Kidney epithelial cell (primary cell): ENCODE data around the gene UFD1. TPM values are rescaled to one million over a fixed set of nuclear protein-coding genes. Genes with fewer than 3 reads are reported as not detected.

Experiments used
- DNase-seq: peaks from one replicate; pipeline ENCODE4 v3.0.0-alpha.2; 2010; ENCODE audit warnings: low read depth
- H3K27me3 ChIP-seq: 2 replicates; pipeline ENCODE4 v1.6.0; 2011; ENCODE audit warnings: low read length; ENCODE audit not compliant: control insufficient read depth, insufficient read depth
- H3K36me3 ChIP-seq: 2 replicates; pipeline ENCODE4 v1.5.1; 2011; ENCODE audit warnings: low read length; ENCODE audit not compliant: control insufficient read depth, insufficient read depth
- H3K4me3 ChIP-seq: 2 replicates; pipeline ENCODE4 v1.5.1; 2011; ENCODE audit warnings: low read depth, mild to moderate bottlenecking, control low read depth, low read length
- total RNA-seq: library from RNA; depleted of rRNA; stranded (reverse); fragments of >200 nt; gene quantifications from 2 replicates; pipeline ENCODE4 v1.2.3, GENCODE V29; 2015
- TF ChIP-seq, protein P1 (sequence below): IDR thresholded peaks from 2 replicates; pipeline ENCODE4 v1.5.1; 2011; ENCODE audit warnings: mild to moderate bottlenecking, moderate library complexity, low read length, control low read depth, inconsistent platforms; ENCODE audit not compliant: insufficient read depth, poor library complexity, severe bottlenecking

The UFD1 gene
- total RNA-seq, 1 donor from 2014 or later, result 48.9 TPM

DNA sequence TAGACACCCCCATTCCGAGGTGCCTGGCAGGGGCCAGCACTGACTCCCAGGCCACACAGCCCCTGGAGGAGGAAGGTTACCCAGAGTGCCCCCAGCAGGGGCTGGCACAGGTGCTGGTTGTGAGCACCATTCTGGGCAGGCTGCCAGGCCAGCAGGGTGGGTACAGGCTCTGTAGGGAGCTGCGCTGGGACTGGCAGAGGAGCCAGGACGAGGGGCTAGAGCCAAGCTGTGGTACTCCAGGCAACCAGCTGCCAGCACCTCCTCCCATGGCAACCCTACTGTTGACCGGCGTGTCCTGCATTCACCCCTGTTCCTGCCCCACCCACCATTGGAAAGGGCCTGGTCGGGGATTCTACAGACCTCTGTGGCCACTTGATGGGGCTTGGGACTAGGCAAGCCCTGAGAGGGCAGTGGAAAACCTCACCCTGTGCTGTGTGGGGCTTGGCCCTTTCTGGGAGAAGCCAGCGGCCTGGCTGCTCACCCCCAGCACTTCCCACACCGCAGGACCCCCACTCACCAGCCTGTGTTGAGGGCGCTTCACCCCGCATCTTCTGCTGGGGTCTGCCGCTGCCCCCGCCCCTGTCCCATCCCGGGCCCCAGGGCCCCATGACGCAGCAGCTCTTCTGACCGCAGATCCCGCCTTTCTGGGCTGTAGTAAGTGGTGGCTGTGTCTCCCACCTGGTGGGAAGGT, 43.3 kb upstream of the UFD1 start:
- H3K4me3 ChIP-seq, result no peak overlapping the region
- no peaks in the 10 kb centered on the region for H3K36me3 ChIP-seq
- TF ChIP-seq, protein P1, sequence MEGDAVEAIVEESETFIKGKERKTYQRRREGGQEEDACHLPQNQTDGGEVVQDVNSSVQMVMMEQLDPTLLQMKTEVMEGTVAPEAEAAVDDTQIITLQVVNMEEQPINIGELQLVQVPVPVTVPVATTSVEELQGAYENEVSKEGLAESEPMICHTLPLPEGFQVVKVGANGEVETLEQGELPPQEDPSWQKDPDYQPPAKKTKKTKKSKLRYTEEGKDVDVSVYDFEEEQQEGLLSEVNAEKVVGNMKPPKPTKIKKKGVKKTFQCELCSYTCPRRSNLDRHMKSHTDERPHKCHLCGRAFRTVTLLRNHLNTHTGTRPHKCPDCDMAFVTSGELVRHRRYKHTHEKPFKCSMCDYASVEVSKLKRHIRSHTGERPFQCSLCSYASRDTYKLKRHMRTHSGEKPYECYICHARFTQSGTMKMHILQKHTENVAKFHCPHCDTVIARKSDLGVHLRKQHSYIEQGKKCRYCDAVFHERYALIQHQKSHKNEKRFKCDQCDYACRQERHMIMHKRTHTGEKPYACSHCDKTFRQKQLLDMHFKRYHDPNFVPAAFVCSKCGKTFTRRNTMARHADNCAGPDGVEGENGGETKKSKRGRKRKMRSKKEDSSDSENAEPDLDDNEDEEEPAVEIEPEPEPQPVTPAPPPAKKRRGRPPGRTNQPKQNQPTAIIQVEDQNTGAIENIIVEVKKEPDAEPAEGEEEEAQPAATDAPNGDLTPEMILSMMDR, result no peak
- peaks cover 40% of the 10 kb centered on the region for H3K27me3 ChIP-seq
- DNase-seq, result no peak

DNA sequence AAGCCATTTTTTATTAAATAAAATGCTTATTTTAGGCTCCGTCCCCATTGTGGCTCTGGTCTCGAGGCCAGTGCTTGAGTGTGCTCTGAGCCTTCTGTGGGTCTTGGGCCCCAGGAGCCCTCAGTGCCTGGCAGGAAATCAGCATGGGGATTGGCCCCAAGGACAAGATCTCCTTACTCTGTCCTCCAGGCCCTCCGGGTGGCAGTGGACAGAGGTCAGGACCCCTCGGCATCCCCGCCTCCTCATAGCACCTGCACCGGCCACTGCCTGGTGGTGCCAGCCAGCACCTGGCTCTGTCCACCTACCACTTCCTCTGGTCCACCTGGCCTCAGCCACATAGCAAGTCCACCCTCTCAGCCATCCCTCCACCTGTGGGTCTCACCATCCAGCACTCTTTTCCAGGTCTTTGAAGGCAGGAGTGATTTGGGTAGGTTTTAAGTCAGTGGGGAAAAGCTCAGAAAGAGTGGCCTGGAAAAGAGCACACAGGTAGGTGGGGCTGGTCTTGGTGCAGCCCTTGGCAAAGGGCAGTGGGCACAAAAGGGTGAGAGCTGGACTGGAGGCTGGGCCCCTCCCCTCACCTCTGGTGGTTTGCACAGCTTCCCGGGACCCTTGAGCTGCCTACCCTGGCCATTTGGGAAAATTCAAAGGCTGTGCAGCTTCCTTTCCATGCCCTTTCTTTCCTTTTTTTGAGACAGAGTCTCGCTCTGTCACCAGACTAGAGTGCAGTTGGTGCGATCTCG, 41.7 kb upstream of the UFD1 start:
- no peaks in the 10 kb centered on the region for H3K36me3 ChIP-seq

DNA sequence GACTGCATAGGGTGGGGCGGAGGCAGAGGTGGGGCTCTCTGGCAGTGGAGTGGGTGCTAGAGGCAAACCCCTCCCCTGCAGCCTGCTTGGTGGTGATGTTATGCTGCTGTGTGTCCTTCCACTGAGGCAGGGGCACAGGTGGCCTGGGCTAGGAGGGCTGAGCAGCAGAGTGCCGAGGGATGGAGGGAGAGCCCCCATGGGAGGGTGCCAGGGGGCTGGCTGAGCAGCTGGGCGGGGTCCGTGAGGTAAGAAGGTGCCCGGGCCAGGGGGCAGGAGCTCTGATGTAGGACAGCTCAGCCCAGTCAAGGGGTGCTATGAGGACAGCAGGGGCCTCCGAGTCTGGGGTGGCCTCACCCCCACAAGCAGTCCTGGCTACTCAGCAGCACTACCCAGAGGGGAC, 41.0 kb upstream of the UFD1 start:
- TF ChIP-seq, protein P1, result no peak
- H3K36me3 ChIP-seq, result no peaks in the 10 kb centered on the region
- H3K27me3 ChIP-seq, result peaks cover 26% of the 10 kb centered on the region
- H3K4me3 ChIP-seq, result no peak overlapping the region
- DNase-seq, result no peak

More for the DNA sequence above, 41.7 kb upstream of the UFD1 start:
- TF ChIP-seq, protein P1, result no peak
- peaks cover 33% of the 10 kb centered on the region for H3K27me3 ChIP-seq
- DNase-seq, result no peak
- H3K4me3 ChIP-seq, result no peak overlapping the region

DNA sequence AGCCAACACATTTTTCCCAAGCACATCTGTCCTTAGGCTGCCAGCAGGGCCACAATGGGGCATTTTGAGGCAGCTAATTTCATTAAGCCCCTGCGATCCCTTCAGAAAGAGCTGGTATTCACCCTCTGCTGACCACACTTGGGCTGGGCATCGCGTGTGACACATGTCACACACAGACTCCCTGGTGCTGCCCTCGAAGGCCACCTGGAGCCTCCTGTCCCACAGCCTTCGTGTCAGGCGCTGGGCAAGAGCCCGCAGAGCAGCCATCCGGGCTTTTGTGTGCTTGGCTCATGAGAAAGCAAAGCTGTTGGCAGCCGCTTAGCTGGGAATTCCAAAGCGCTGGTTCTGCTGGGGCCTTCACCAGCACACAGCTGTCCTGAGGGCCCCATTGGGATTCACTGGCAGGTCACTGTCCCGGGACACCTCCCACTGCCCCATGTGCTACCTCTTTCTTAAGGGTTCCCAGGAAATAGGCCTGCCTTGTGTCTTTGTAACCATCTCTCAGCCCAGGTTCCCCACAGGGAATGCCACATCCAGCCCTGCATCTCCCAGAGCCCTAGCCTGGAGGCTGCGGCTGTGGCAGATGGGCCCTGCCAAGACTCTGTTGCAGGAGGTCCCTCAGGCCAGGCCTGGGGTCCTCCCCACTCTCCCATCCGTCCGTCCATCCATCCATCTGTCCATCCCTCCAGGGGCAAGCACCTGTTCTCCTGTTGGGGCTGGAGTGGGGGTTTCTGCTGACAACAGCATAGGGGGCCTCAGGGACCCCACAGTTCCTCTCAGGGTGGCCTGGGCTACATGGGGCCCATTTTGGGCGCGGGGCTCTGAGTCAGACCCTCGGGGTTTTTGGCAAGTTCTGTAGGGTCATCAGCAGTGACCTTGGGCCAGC, 40.3 kb upstream of the UFD1 start:
- TF ChIP-seq, protein P1, result no peak
- H3K36me3 ChIP-seq, result no peaks in the 10 kb centered on the region
- peaks cover 19% of the 10 kb centered on the region for H3K27me3 ChIP-seq
- no peak for DNase-seq
- no peak overlapping the region for H3K4me3 ChIP-seq

DNA sequence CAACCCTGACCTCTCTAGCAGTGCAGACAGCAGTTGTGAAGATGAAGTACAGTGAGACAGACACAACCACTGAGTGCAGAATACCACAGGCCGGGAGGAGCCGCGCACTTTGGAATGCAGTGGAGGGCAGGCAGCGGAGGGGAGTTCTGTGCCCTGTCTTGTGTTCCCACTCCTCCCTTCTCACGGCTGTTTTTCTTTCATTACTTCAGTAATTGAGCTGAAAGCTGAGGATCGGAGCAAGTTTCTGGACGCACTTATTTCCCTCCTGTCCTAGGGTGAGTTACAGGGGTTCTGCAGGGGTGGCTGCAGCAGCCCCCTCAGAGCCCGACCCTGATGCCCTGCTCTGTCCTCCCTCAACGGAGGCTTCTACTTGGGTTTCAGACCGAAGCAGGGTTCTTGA, 39.6 kb upstream of the UFD1 start:
- Histone ChIP-seq H3K4me3 (no peak overlapping the region), H3K36me3 (no peaks in the 10 kb centered on the region), H3K27me3 (peaks cover 12% of the 10 kb centered on the region)
- TF ChIP-seq, protein P1, result no peak
- no peak for DNase-seq
